ENCODE data around the gene PDE6A. TPM values are rescaled to one million over a fixed set of nuclear protein-coding genes. Genes with fewer than 3 reads are reported as not detected.

PDE6A gene
- total RNA-seq, 8 experiments from 2014 or later: 0.07 to 0.85 (median 0.27) TPM; not detected in 1

- Histone ChIP-seq H3K27ac (no peak overlapping the region), H3K4me3 (no peak overlapping the region), H3K4me1 (replicated peaks in 1 of 2) (no peaks in the 10 kb centered on the region)
- 60 to 100% (median 100%) methylated on average over 1 to 4 of the region's 5 CpGs; no CpG with 5 or more reads in 1 of the 10 experiments for WGBS, 10 experiments
- no peak for ATAC-seq (replicated peaks in 6 of 8)
- in situ Hi-C loops (cut with MboI; ENCODE audit: low pct_unique_long_range_greater_than_20kb in 2 of 9, low sequenced_read_pairs in 9 of 9, unreplicated experiment in 9 of 9): loop anchor here in 8 of 9 experiments (10.0 to 25.0 kb wide), 7 partner anchors 154 to 382 kb away; no protein-coding TSS in a partner anchor
Observed at GRCh38 chr5:149830579-149830978, 114.0 kb downstream of the PDE6A start.

- WGBS, 10 experiments: 50 to 100% (median 75%) methylated on average over 1 to 3 of the region's 3 CpGs; no CpG with 5 or more reads in 2 of the 10 experiments
- no peak for ATAC-seq (replicated peaks in 6 of 8)
- Histone ChIP-seq H3K27ac (no peak overlapping the region), H3K4me3 (no peak overlapping the region), H3K4me1 (replicated peaks in 1 of 2) (no peaks in the 10 kb centered on the region)
- in situ Hi-C loops (cut with MboI; ENCODE audit: low pct_unique_long_range_greater_than_20kb in 2 of 9, low sequenced_read_pairs in 9 of 9, unreplicated experiment in 9 of 9): loop anchor here (5.0 to 25.0 kb wide), 8 partner anchors 155 to 382 kb away; no protein-coding TSS in a partner anchor
Observed at GRCh38 chr5:149829954-149830353, 114.6 kb downstream of the PDE6A start.

GRCh38 chr5:149828161-149829011, 116.2 kb downstream of the PDE6A start:
- in situ Hi-C loops (cut with MboI; ENCODE audit: low pct_unique_long_range_greater_than_20kb in 2 of 9, low sequenced_read_pairs in 9 of 9, unreplicated experiment in 9 of 9): loop anchor here (5.0 to 25.0 kb wide), 6 partner anchors 159 to 384 kb away; no protein-coding TSS in a partner anchor

GRCh38 chr5:149827546-149827945, 117.0 kb downstream of the PDE6A start:
- Histone ChIP-seq H3K4me3 (no peak overlapping the region), H3K4me1 (replicated peaks in 1 of 2) (peaks cover 6 to 21% of the 10 kb centered on the region in 2 donors), H3K27ac (no peak overlapping the region)
- 62 to 100% (median 96%) methylated on average over 3 to 5 of the region's 5 CpGs; no CpG with 5 or more reads in 5 of the 10 experiments for WGBS, 10 experiments
- no peak for ATAC-seq (replicated peaks in 6 of 8)
- in situ Hi-C loops (cut with MboI; ENCODE audit: low pct_unique_long_range_greater_than_20kb in 2 of 9, low sequenced_read_pairs in 9 of 9, unreplicated experiment in 9 of 9): loop anchor here (5.0 to 25.0 kb wide), 6 partner anchors 160 to 385 kb away; no protein-coding TSS in a partner anchor

More at GRCh38 chr5:149828161-149829011, 116.2 kb downstream of the PDE6A start:
- WGBS, 10 experiments: 17 to 80% (median 36%) methylated on average over 1 to 11 of the region's 11 CpGs; no CpG with 5 or more reads in 2 of the 10 experiments
- peaks cover 6 to 15% of the 10 kb centered on the region in 2 donors for H3K4me1 ChIP-seq (replicated peaks in 1 of 2)
- no peak overlapping the region for H3K4me3 ChIP-seq
- ATAC-seq (replicated peaks in 6 of 8): peak; percentile 63 to 96 (median 82)
- no peak overlapping the region for H3K27ac ChIP-seq

- in situ Hi-C loops (cut with MboI; ENCODE audit: low pct_unique_long_range_greater_than_20kb in 2 of 9, low sequenced_read_pairs in 9 of 9, unreplicated experiment in 9 of 9): loop anchor here (5.0 to 25.0 kb wide), 6 partner anchors 160 to 385 kb away; no protein-coding TSS in a partner anchor
- Histone ChIP-seq H3K4me1 (replicated peaks in 1 of 2) (peaks cover 6 to 21% of the 10 kb centered on the region in 2 donors), H3K27ac (no peak overlapping the region), H3K4me3 (no peak overlapping the region)
- WGBS, 10 experiments: 63 to 93% (median 79%) methylated on average over 2 to 5 of the region's 5 CpGs; no CpG with 5 or more reads in 2 of the 10 experiments
- no peak for ATAC-seq (replicated peaks in 6 of 8)
Observed at GRCh38 chr5:149827086-149827485, 117.5 kb downstream of the PDE6A start.

- 100% methylated on average over 1 of the region's 9 CpGs; no CpG with 5 or more reads in 9 of the 10 experiments for WGBS, 10 experiments
- peaks cover 6 to 21% of the 10 kb centered on the region in 2 donors for H3K4me1 ChIP-seq (replicated peaks in 1 of 2)
- no peak overlapping the region for H3K4me3 ChIP-seq
- no peak for ATAC-seq (replicated peaks in 6 of 8)
- H3K27ac ChIP-seq: no peak overlapping the region
- in situ Hi-C loops (cut with MboI; ENCODE audit: low pct_unique_long_range_greater_than_20kb in 2 of 9, low sequenced_read_pairs in 9 of 9, unreplicated experiment in 9 of 9): loop anchor here (5.0 to 25.0 kb wide), 6 partner anchors 161 to 386 kb away; no protein-coding TSS in a partner anchor
Observed at GRCh38 chr5:149826574-149826973, 118.0 kb downstream of the PDE6A start.

DNA sequence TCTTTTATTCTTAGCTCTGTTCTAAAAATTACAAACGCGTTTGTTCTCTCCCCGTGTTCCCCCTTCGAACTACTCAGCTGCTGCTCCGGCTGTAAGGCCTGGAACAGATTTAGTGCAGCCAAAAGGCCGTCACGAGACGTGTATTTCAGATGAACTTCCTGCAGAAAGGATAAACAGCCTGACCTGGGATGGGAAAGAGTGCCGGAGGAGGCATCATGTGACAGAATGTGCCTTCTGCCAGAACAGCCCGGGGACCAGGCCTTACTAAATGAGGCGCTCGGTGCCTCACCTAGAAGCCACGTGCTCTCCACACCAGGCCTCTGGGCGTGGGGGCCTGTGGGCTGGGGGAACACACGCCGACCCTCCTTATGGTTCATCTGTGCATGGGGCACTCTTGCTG, 119.7 kb downstream of the PDE6A start:
- Histone ChIP-seq H3K27ac (no peak overlapping the region), H3K4me1 (replicated peaks in 1 of 2) (peaks cover 6 to 21% of the 10 kb centered on the region in 2 donors), H3K4me3 (no peak overlapping the region)
- ATAC-seq (replicated peaks in 6 of 8): no peak
- WGBS, 10 experiments: 60 to 93% (median 92%) methylated on average over 2 to 15 of the region's 16 CpGs; no CpG with 5 or more reads in 6 of the 10 experiments
- in situ Hi-C loops (cut with MboI; ENCODE audit: low pct_unique_long_range_greater_than_20kb in 2 of 9, low sequenced_read_pairs in 9 of 9, unreplicated experiment in 9 of 9): loop anchor here (5.0 to 25.0 kb wide), 6 partner anchors 160 to 387 kb away; no protein-coding TSS in a partner anchor

DNA sequence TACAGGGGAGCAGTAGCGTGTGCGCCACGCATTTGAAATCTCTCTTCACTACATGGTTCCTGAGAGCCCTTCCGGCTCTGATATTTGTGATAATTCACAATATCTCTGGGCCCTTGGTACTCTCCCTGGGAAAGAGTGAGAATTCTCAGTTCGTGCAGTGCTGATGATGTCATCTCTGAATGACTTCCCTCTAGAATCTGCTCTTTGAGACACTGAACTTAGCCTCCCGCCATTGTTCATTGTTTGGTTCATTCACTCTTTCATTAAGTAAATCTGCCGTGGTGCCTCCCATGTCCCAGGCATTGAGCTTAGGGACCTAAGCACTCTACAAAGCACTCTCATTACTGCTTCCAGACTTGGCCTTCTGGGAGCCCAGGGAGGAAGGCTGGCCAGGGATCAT, 120.5 kb downstream of the PDE6A start:
- Histone ChIP-seq H3K27ac (no peak overlapping the region), H3K4me3 (no peak overlapping the region), H3K4me1 (replicated peaks in 1 of 2) (peaks cover 6 to 21% of the 10 kb centered on the region in 2 donors)
- peak in 5 of 8 experiments; percentile 67 to 76 (median 71) for ATAC-seq (replicated peaks in 6 of 8)
- in situ Hi-C loops (cut with MboI; ENCODE audit: low pct_unique_long_range_greater_than_20kb in 2 of 9, low sequenced_read_pairs in 9 of 9, unreplicated experiment in 9 of 9): loop anchor here in 4 of 9 experiments (10.0 kb wide), 2 partner anchors 159 to 189 kb away; no protein-coding TSS in a partner anchor
- WGBS, 10 experiments: 0 to 100% (median 82%) methylated on average over 1 to 6 of the region's 7 CpGs; no CpG with 5 or more reads in 1 of the 10 experiments

GRCh38 chr5:149823375-149823774, 121.2 kb downstream of the PDE6A start:
- no peak overlapping the region for H3K4me3 ChIP-seq
- H3K27ac ChIP-seq: no peak overlapping the region
- peaks cover 6 to 21% of the 10 kb centered on the region in 2 donors for H3K4me1 ChIP-seq (replicated peaks in 1 of 2)
- peak in 6 of 8 experiments; percentile 5 to 73 (median 64) for ATAC-seq (replicated peaks in 6 of 8)
- 37 to 89% (median 83%) methylated on average over 1 to 4 of the region's 5 CpGs; no CpG with 5 or more reads in 4 of the 10 experiments for WGBS, 10 experiments
- in situ Hi-C loops (cut with MboI; ENCODE audit: low pct_unique_long_range_greater_than_20kb in 2 of 9, low sequenced_read_pairs in 9 of 9, unreplicated experiment in 9 of 9): loop anchor here in 4 of 9 experiments (10.0 kb wide), 2 partner anchors 159 to 189 kb away; no protein-coding TSS in a partner anchor

DNA sequence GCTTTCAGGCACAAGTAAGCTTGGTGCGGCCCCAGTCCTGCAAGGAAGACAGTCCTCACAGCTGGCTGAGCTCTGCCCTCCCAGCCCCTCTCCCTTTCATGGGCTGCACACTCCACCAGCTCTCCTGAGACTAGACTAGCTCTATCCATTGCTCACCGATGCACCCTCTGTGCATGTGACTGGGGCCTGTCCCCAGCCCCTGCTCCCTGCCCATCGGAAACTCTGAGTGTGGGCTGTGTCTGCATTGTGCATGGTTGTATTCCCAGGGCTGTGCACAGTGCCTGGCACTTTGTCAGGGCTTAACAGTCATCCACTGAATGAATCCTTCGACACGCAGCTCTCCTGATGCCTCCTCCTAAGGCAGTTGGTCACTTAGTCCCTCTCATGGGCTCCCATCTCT, 122.3 kb downstream of the PDE6A start:
- no peak overlapping the region for H3K27ac ChIP-seq
- 89 to 100% (median 94%) methylated on average over 1 to 3 of the region's 5 CpGs; no CpG with 5 or more reads in 5 of the 10 experiments for WGBS, 10 experiments
- in situ Hi-C loops (cut with MboI; ENCODE audit: low pct_unique_long_range_greater_than_20kb in 2 of 9, low sequenced_read_pairs in 9 of 9, unreplicated experiment in 9 of 9): loop anchor here in 4 of 9 experiments (10.0 kb wide), 2 partner anchors 158 to 188 kb away; no protein-coding TSS in a partner anchor
- no peak overlapping the region for H3K4me3 ChIP-seq
- peaks cover 6 to 21% of the 10 kb centered on the region in 2 donors for H3K4me1 ChIP-seq (replicated peaks in 1 of 2)
- ATAC-seq (replicated peaks in 6 of 8): peak in 4 of 8 experiments; percentile 16 to 63 (median 60)

DNA sequence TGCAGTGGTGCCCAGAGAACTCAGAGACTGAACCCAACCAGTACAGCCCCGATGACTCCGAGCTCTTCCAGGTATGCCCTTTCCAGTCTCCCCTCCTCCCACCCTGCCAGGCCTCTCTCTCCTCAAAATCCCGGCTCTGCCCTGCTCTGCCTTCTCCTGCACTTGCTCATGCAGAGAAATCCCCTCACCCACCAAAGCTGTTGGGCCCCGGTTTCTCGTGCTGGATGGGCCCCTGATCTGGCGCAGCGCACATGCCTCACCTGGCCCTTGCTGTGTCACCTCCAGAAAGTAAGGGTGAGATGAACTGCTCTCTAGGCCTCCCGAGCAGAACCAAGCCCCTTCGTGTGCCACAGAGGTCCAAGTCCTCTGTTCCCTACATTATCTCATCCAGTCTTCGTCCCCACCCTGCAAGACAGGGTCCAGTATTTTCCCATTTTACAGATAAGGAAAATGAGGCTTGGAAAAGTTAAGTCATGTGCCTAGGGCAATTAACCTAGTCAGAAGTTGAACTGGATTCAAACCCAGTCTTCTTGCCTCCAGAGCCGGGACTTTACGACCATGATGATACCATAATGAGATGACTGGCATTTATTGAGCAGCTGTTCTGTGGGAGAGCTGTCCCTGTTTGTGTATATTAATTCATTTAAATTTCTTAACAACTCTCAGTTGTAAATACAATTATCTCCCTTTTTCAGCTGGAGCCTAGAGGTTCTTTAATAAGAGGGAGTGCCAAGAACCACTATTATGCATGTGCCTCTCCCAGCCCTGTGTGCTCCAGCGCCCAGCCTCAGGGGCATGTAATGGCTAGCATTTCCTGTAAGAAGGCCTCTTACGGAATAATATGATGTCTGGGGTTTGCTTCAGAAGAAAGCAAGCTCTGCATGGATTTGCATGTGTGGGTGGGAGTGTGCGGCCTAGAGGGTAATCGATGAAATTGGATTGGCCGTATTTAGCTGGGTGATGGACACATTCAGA, 123.8 kb downstream of the PDE6A start:
- 0 to 96% (median 70%) methylated on average over 1 to 10 of the region's 17 CpGs for WGBS, 10 experiments
- in situ Hi-C loops (cut with MboI; ENCODE audit: low pct_unique_long_range_greater_than_20kb in 2 of 9, low sequenced_read_pairs in 9 of 9, unreplicated experiment in 9 of 9): loop anchor here in 4 of 9 experiments (10.0 kb wide), 2 partner anchors 156 to 186 kb away; no protein-coding TSS in a partner anchor
- peak in 3 of 8 experiments; percentile 95 to 98 (median 97) for ATAC-seq (replicated peaks in 6 of 8)
- Histone ChIP-seq H3K4me1 (replicated peaks in 1 of 2) (peaks cover 6 to 21% of the 10 kb centered on the region in 2 donors), H3K4me3 (no peak overlapping the region), H3K27ac (no peak overlapping the region)

Measured in motor neuron (in vitro differentiated cells).